NB4 (cell line): Measurements from ENCODE around the gene EID1.

Source experiments
- CTCF ChIP-seq: IDR thresholded peaks from one replicate; pipeline ENCODE4 v1.5.1; 2012; ENCODE audit warnings: low read depth, low read length
- POLR2A ChIP-seq: IDR thresholded peaks from 2 replicates; pipeline ENCODE4 v1.6.1; 2011; ENCODE audit warnings: mild to moderate bottlenecking; ENCODE audit not compliant: insufficient read length; ENCODE audit errors: extremely low read depth

GRCh38 chr15:48896869-48897814 is 19.2 kb downstream of the EID1 start:
- TF ChIP-seq POLR2A (no peak), CTCF (no peak)
